Activated B cell treated with CpG ODN at 0.5 μM for 24 hours (primary cell): ENCODE measurements around the gene ZFY. TPM values are rescaled to one million over a fixed set of nuclear protein-coding genes. Genes with fewer than 3 reads are reported as not detected.
"Not testable (repeated sequence)": the region's sequence is repeated elsewhere in the genome, so short reads cannot be mapped to it uniquely, and the experiment has no call there.

ENCODE experiments used
- ATAC-seq: fragments of 200-7000 bp; cut with Tn5 transposase; one replicate; pipeline ENCODE4 v1.10.0; 2021; ENCODE audit warnings: low read depth, mild to moderate bottlenecking, moderate library complexity
- CTCF ChIA-PET: fragments of 350-600 bp; sonication (Branson Sonifier 250); formaldehyde crosslinking; loops from one replicate; lab custom pipeline; 2021; ENCODE audit warnings: antibody characterized with exemption; lab: Charles Lee
- POLR2A ChIA-PET: fragments of 350-600 bp; sonication (Branson Sonifier 250); formaldehyde crosslinking; loops from one replicate; lab custom pipeline; 2021; ENCODE audit warnings: antibody characterized with exemption; lab: Charles Lee
- DNase-seq: peaks from one replicate; pipeline ENCODE4 v3.0.0; 2022
- H3K27ac Mint-ChIP-seq: one replicate; pipeline ENCODE4 v1.8.0; 2020; ENCODE audit warnings: mixed read lengths
- H3K27me3 Mint-ChIP-seq: one replicate; pipeline ENCODE4 v1.8.0; 2021; ENCODE audit warnings: mixed read lengths
- H3K36me3 Mint-ChIP-seq: one replicate; pipeline ENCODE4 v1.8.0; 2021; ENCODE audit warnings: low read depth, mixed read lengths
- H3K4me1 Mint-ChIP-seq: one replicate; pipeline ENCODE4 v1.8.0; 2021; ENCODE audit warnings: mixed read lengths
- H3K4me3 Mint-ChIP-seq: one replicate; pipeline ENCODE4 v1.8.0; 2020; ENCODE audit warnings: mild to moderate bottlenecking, mixed read lengths
- H3K9me3 Mint-ChIP-seq: one replicate; pipeline ENCODE4 v1.8.0; 2020; ENCODE audit warnings: mixed read lengths
- CTCF ChIP-seq: fragments of 200-600 bp; IDR thresholded peaks from one replicate; pipeline ENCODE4 v1.8.0; 2022; ENCODE audit warnings: antibody characterized with exemption, mild to moderate bottlenecking
- intact Hi-C: fragments of 100-400 bp; cut with micrococcal nuclease; formaldehyde crosslinking; loops from one replicate; pipeline ENCODE4 v1.15.1; 2024
- total RNA-seq: library from RNA; stranded (reverse); gene quantifications from 2 replicates; pipeline ENCODE4 v1.2.3, GENCODE V29; 2022

The ZFY gene
- total RNA-seq, 1 donor from 2014 or later = 24.1 TPM

- no peak for TF ChIP-seq CTCF
- ChIA-PET POLR2A (no interaction called here), CTCF (no interaction called here)
- no peak overlapping the region for H3K4me3 Mint-ChIP-seq
- no peaks in the 10 kb centered on the region for H3K9me3 Mint-ChIP-seq
- H3K36me3 Mint-ChIP-seq = peaks cover 37% of the 10 kb centered on the region
- ATAC-seq (no peak), DNase-seq (no peak)
- H3K27me3 Mint-ChIP-seq = no peaks in the 10 kb centered on the region
- H3K27ac Mint-ChIP-seq = no peak overlapping the region
- H3K4me1 Mint-ChIP-seq = no peaks in the 10 kb centered on the region
- intact Hi-C loops = no loop called here
Measured at GRCh38 chrY:2979283-2979682, 44.1 kb downstream of the ZFY start.

DNA sequence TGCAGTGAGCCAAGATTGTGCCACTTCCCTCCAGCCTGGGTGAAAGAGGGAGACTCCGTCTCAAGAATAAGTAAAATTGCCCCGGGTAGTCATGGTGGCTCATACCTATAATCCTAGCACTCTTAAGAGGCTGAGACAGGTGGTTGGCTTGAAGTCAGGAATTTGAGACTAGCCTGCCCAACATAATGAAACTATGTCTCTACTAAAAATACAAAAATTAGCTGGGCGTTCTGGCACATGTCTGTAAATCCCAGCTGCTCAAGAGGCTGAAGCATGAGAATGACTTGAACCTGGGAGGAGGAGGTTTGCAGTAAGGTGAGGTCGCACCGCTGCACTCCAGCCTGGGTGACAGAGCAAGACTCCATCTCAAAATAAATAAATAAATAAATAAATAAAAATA, 49.3 kb downstream of the ZFY start:
- no peak overlapping the region for H3K27ac Mint-ChIP-seq
- H3K36me3 Mint-ChIP-seq = peaks cover 8% of the 10 kb centered on the region
- no peaks in the 10 kb centered on the region for H3K9me3 Mint-ChIP-seq
- no peak for TF ChIP-seq CTCF
- no peaks in the 10 kb centered on the region for H3K27me3 Mint-ChIP-seq
- H3K4me3 Mint-ChIP-seq = no peak overlapping the region
- no peaks in the 10 kb centered on the region for H3K4me1 Mint-ChIP-seq
- POLR2A ChIA-PET = no interaction called here
- intact Hi-C loops = loop anchor here (5.0 kb wide), 1 partner anchor 33 kb away; no protein-coding TSS in a partner anchor
- ATAC-seq (no peak), DNase-seq (no peak)
- CTCF ChIA-PET = no interaction called here

- H3K9me3 Mint-ChIP-seq, DNase-seq, CTCF ChIA-PET, H3K4me1 Mint-ChIP-seq, intact Hi-C loops, ATAC-seq, H3K27ac Mint-ChIP-seq, H3K27me3 Mint-ChIP-seq, POLR2A ChIA-PET, H3K36me3 Mint-ChIP-seq, H3K4me3 Mint-ChIP-seq: not testable (repeated sequence)
Measured at GRCh38 chrY:2987178-2987577, 52.0 kb downstream of the ZFY start.

- H3K4me3 Mint-ChIP-seq, CTCF ChIA-PET, ATAC-seq, H3K36me3 Mint-ChIP-seq, H3K9me3 Mint-ChIP-seq, H3K27me3 Mint-ChIP-seq, intact Hi-C loops, H3K27ac Mint-ChIP-seq, DNase-seq, POLR2A ChIA-PET, H3K4me1 Mint-ChIP-seq: not testable (repeated sequence)
Measured at GRCh38 chrY:2997369-2997768, 62.2 kb downstream of the ZFY start.

GRCh38 chrY:3002190-3002589, 67.0 kb downstream of the ZFY start:
- POLR2A ChIA-PET = interaction anchor here (2.5 kb wide), 1 partner anchor 17 kb away, joined by 8 read pairs; no protein-coding TSS in a partner anchor
- peak overlapping the region; percentile 93 for H3K27ac Mint-ChIP-seq
- no peaks in the 10 kb centered on the region for H3K9me3 Mint-ChIP-seq
- no peak for TF ChIP-seq CTCF
- ATAC-seq = peak; percentile 6
- DNase-seq = no peak
- CTCF ChIA-PET = no interaction called here
- H3K4me3 Mint-ChIP-seq = peak overlapping the region; percentile 93
- intact Hi-C loops = loop anchor here (2.0 kb wide), 1 partner anchor 65 kb away; no protein-coding TSS in a partner anchor
- no peaks in the 10 kb centered on the region for H3K27me3 Mint-ChIP-seq
- H3K36me3 Mint-ChIP-seq = peaks cover 6% of the 10 kb centered on the region
- peaks cover 52% of the 10 kb centered on the region for H3K4me1 Mint-ChIP-seq

DNA sequence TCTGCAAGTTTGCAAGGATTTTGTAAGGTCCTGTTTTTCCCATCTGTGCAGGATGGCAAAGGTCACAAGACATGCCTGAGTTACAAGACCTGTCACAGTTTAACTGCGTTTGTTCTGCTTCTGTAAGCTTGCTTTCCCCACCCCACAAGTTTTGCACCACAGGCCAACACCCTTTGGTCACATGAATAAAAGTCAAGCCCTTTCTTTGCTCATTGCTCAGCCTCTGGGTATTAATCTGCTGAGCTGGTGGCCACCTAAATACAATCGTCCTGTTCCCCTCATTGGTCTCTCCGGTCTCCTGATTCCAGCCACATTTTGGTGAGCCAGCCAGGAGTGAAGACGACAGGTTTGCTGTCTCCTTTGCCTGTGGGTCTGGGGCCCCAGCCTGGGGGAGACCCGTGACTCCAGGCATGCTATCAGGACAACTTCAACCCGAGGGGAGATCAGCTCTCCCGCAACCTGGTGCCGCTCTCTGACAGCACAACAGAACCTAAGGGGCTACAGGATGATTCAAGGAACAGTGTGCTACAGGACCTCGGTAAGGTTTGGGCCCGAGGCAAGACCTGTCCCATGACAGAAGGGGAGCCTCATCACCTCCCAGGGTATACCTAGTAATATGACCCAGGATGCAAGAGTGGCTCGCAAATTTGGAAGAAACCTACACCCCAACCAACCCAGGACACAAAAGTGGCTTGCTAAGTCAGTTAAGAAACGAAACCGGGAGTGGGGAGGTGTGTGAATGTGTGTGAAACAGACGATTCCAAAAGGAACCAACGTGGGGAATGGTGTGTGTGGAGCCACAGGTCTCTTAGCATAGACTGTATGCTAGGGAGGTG, 67.7 kb downstream of the ZFY start:
- H3K4me3 Mint-ChIP-seq = peak overlapping the region; percentile 93
- peak overlapping the region; percentile 93 for H3K27ac Mint-ChIP-seq
- ChIA-PET CTCF (no interaction called here), POLR2A (interaction anchor here (1.1 to 2.5 kb wide), 3 partner anchors 13 to 66 kb away, joined by 6 to 12 read pairs (median 8); no protein-coding TSS in a partner anchor)
- H3K36me3 Mint-ChIP-seq = peaks cover 9% of the 10 kb centered on the region
- H3K27me3 Mint-ChIP-seq = no peaks in the 10 kb centered on the region
- TF ChIP-seq CTCF = no peak
- intact Hi-C loops = loop anchor here (1.0 to 2.0 kb wide), 2 partner anchors 13 to 66 kb away; no protein-coding TSS in a partner anchor
- ATAC-seq = peak; percentile 69
- H3K4me1 Mint-ChIP-seq = peaks cover 59% of the 10 kb centered on the region
- no peak for DNase-seq
- no peaks in the 10 kb centered on the region for H3K9me3 Mint-ChIP-seq
